ENCODE results near the gene SMURF2. TPM values are rescaled to one million over a fixed set of nuclear protein-coding genes. Genes with fewer than 3 reads are reported as not detected.

SMURF2 gene
- total RNA-seq, 1 experiment from 2014 or later: 127 TPM

DNA sequence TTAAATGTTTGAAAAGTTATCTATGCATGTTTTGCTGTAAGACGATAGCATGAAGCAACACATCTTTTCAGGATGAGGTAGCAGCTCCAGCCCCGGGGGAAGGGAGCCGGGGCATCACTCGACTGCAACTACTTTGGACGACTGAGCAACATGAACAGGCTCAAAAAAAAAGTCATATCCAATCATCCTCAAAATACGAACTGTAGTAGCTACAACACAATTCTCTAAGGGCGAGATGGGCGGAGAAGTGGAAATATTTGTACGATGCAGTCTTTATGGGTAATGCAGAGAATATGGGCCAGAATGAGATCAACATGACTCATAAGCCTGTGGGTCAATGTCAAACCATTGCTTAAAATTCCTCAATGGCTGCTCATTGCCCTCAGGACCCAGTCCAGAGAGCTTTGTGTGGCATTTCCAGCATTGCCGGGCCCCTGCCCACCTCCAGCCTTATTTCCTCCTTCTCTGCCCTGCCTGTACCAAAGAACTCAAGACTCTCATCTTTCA is 17.7 kb upstream of the SMURF2 start (continued):
- TF ChIP-seq, protein P1, sequence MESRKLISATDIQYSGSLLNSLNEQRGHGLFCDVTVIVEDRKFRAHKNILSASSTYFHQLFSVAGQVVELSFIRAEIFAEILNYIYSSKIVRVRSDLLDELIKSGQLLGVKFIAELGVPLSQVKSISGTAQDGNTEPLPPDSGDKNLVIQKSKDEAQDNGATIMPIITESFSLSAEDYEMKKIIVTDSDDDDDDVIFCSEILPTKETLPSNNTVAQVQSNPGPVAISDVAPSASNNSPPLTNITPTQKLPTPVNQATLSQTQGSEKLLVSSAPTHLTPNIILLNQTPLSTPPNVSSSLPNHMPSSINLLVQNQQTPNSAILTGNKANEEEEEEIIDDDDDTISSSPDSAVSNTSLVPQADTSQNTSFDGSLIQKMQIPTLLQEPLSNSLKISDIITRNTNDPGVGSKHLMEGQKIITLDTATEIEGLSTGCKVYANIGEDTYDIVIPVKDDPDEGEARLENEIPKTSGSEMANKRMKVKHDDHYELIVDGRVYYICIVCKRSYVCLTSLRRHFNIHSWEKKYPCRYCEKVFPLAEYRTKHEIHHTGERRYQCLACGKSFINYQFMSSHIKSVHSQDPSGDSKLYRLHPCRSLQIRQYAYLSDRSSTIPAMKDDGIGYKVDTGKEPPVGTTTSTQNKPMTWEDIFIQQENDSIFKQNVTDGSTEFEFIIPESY (IDR thresholded peaks at IDR 0.05; ENCODE audit: extremely low read depth, insufficient replicate concordance, low read length): no peak
- TF ChIP-seq CBX3 (IDR thresholded peaks at IDR 0.05; ENCODE audit: low read depth) (no peak; the same call in 1 of the 2 replicates), POLR2AphosphoS5 (IDR thresholded peaks at IDR 0.05; ENCODE audit: low read depth, low read length) (peak; percentile 82)
- TF ChIP-seq, protein P2, sequence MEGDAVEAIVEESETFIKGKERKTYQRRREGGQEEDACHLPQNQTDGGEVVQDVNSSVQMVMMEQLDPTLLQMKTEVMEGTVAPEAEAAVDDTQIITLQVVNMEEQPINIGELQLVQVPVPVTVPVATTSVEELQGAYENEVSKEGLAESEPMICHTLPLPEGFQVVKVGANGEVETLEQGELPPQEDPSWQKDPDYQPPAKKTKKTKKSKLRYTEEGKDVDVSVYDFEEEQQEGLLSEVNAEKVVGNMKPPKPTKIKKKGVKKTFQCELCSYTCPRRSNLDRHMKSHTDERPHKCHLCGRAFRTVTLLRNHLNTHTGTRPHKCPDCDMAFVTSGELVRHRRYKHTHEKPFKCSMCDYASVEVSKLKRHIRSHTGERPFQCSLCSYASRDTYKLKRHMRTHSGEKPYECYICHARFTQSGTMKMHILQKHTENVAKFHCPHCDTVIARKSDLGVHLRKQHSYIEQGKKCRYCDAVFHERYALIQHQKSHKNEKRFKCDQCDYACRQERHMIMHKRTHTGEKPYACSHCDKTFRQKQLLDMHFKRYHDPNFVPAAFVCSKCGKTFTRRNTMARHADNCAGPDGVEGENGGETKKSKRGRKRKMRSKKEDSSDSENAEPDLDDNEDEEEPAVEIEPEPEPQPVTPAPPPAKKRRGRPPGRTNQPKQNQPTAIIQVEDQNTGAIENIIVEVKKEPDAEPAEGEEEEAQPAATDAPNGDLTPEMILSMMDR (IDR thresholded peaks at IDR 0.05 in 2 of 3, conservative IDR thresholded peaks at IDR 0.05 in 1 of 3; ENCODE audit: borderline replicate concordance in 1 of 3, insufficient read depth in 1 of 3, low read depth in 2 of 3, low read length in 2 of 3): no peak
- TF ChIP-seq, protein P3, sequence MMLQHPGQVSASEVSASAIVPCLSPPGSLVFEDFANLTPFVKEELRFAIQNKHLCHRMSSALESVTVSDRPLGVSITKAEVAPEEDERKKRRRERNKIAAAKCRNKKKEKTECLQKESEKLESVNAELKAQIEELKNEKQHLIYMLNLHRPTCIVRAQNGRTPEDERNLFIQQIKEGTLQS (IDR thresholded peaks at IDR 0.05): no peak

DNA sequence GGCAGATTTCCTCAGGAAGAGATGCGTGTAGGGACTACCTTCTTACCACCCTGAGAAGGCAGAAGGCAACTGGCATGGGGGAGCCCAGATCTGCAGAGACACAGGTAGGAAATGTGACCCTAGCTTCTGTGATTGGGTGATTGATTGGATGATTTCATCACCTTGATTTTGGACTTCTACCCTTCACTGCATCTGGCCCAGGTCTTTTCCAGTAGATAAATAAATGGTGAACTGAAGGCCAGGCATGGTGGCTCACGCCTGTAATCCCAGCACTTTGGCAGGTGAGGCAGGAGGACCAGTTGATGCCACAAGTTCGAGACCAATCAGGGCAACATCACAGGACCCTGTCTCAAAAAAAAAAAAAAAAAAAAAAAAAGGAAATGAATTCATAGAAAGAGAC is 14.7 kb upstream of the SMURF2 start:
- intact Hi-C loops (cut with micrococcal nuclease): no loop called here
- POLR2A ChIA-PET: interaction anchor here (1.1 to 4.5 kb wide), 3 partner anchors 18 to 56 kb away, joined by 3 to 23 read pairs (median 4); no protein-coding TSS in a partner anchor
- Histone ChIP-seq H3K36me3 (ENCODE audit: control insufficient read depth in 1 of 2, insufficient read depth in 2 of 2, low read length in 2 of 2) (no peaks in the 10 kb centered on the region), H3K79me2 (ENCODE audit: insufficient read depth, low read length) (no peaks in the 10 kb centered on the region), H2AFZ (ENCODE audit: low read depth, low read length, poor library complexity, severe bottlenecking) (no peak overlapping the region), H3K9ac (ENCODE audit: low read length) (no peak overlapping the region), H3K4me1 (ENCODE audit: control insufficient read depth in 1 of 2, insufficient read depth in 2 of 2, low read length in 2 of 2) (peaks cover 58 to 80% of the 10 kb centered on the region in 2 experiments), H3K27me3 (ENCODE audit: insufficient read depth, low read length) (no peaks in the 10 kb centered on the region), H3K9me2 (ENCODE audit: insufficient read depth) (no peaks in the 10 kb centered on the region), H3K4me2 (ENCODE audit: low read length) (no peak overlapping the region), H3K4me3 (replicated peaks in 1 of 2; ENCODE audit: low read depth in 1 of 2, low read length in 2 of 2) (no peak overlapping the region), H3K9me3 (ENCODE audit: control insufficient read depth in 1 of 2, insufficient read depth in 1 of 2, low read depth in 1 of 2, low read length in 2 of 2) (no peaks in the 10 kb centered on the region), H4K20me1 (ENCODE audit: insufficient read depth) (no peaks in the 10 kb centered on the region), H3K27ac (ENCODE audit: low read depth, low read length) (no peak overlapping the region)
- ATAC-seq (no peak), DNase-seq (ENCODE audit: low read depth, low spot score) (no peak)
- no peak for TF ChIP-seq EGR1 (IDR thresholded peaks at IDR 0.05; ENCODE audit: low read depth)
- no peak for TF ChIP-seq EZH2phosphoT487 (IDR thresholded peaks at IDR 0.05; ENCODE audit: borderline replicate concordance)
- RAD21 ChIA-PET (ENCODE audit: low non-redundant PET in 1 of 2, low total read pairs in 2 of 2, uncharacterized antibody in 2 of 2, unreplicated experiment in 2 of 2): no interaction called here
- no TSS peak for BruUV-seq (replicated peaks)
- CTCF ChIA-PET: no interaction called here

Measured in HCT116 (cell line).